Measurements from ENCODE around the gene RUFY1.

- TF ChIP-seq CTCF (conservative IDR thresholded peaks at IDR 0.05; ENCODE audit: low read depth, low read length) (no peak), EZH2 (IDR thresholded peaks at IDR 0.05; ENCODE audit: borderline replicate concordance, low read depth, low read length, poor library complexity, severe bottlenecking) (no peak)
These were observed 23.4 kb upstream of the RUFY1 start for GRCh38 chr5:179526978-179527377.

Measured in A673 (cell line).